Muscle layer of colon (tissue), 2 donors: ENCODE data around the gene RABGAP1L.

ENCODE experiments used
- H3K27ac ChIP-seq: one replicate; pipeline ENCODE4 v1.7.0; 2013; ENCODE audit warnings: low read depth, mild to moderate bottlenecking, low read length, moderate library complexity
- H3K27me3 ChIP-seq, 2 donors: one replicate each; pipeline ENCODE4 v1.7.0; 2013; ENCODE audit warnings: low read length in 2 of 2, mild to moderate bottlenecking in 2 of 2; ENCODE audit not compliant: insufficient read depth in 2 of 2, control insufficient read depth in 1 of 2
- H3K36me3 ChIP-seq: one replicate; pipeline ENCODE4 v1.7.0; 2013; ENCODE audit warnings: mild to moderate bottlenecking, low read length; ENCODE audit not compliant: insufficient read depth
- H3K4me1 ChIP-seq: one replicate; pipeline ENCODE4 v1.7.0; 2013; ENCODE audit warnings: mild to moderate bottlenecking, low read length; ENCODE audit not compliant: insufficient read depth
- H3K4me3 ChIP-seq, 2 donors: one replicate each; pipeline ENCODE4 v1.7.0; 2013; ENCODE audit warnings: low read length in 2 of 2, low read depth in 1 of 2, mild to moderate bottlenecking in 1 of 2, moderate library complexity in 1 of 2
- H3K9ac ChIP-seq: one replicate; pipeline ENCODE4 v1.7.0; 2013; ENCODE audit warnings: low read length
- H3K9me3 ChIP-seq: one replicate; pipeline ENCODE4 v1.7.0; 2013; ENCODE audit warnings: mild to moderate bottlenecking, low read length
- donor health status: abdominal sarcoma.
- donor health status: Adenocarcinoma of cecum.

Gene RABGAP1L

DNA sequence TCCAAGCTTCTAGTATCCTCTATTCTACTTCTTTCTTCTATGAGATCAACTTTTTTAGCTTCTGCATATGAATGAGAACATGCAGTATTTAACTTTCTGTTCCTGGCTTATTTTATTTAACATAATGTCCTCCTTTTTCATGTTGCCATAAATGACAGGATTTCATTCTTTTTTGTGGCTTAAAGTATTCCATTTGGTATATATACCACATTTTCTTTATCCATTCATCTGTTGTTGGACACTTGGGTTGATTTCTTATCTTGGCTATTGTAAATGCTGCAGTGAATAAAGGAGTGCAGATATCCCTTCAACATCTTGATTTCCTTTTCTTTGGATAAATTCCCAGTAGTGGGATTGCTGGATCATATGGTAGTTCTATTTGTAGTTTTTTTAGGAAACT, 498.1 kb downstream of the RABGAP1L start:
- Histone ChIP-seq H3K27me3 (no peaks in the 10 kb centered on the region), H3K4me1 (no peaks in the 10 kb centered on the region), H3K9me3 (no peaks in the 10 kb centered on the region), H3K4me3 (no peak overlapping the region), H3K36me3 (no peaks in the 10 kb centered on the region), H3K27ac (no peak overlapping the region), H3K9ac (no peak overlapping the region)

GRCh38 chr1:174657893-174658292, 498.6 kb downstream of the RABGAP1L start:
- Histone ChIP-seq H3K27ac (no peak overlapping the region), H3K9ac (no peak overlapping the region), H3K27me3 (no peaks in the 10 kb centered on the region), H3K4me1 (no peaks in the 10 kb centered on the region), H3K9me3 (no peaks in the 10 kb centered on the region), H3K36me3 (no peaks in the 10 kb centered on the region), H3K4me3 (no peak overlapping the region)

GRCh38 chr1:174659823-174660222, 500.5 kb downstream of the RABGAP1L start:
- H3K4me1 ChIP-seq, result no peaks in the 10 kb centered on the region
- no peak overlapping the region for H3K4me3 ChIP-seq
- no peak overlapping the region for H3K27ac ChIP-seq
- no peaks in the 10 kb centered on the region for H3K36me3 ChIP-seq
- H3K9me3 ChIP-seq, result no peaks in the 10 kb centered on the region
- H3K9ac ChIP-seq, result no peak overlapping the region
- H3K27me3 ChIP-seq, result no peaks in the 10 kb centered on the region

DNA sequence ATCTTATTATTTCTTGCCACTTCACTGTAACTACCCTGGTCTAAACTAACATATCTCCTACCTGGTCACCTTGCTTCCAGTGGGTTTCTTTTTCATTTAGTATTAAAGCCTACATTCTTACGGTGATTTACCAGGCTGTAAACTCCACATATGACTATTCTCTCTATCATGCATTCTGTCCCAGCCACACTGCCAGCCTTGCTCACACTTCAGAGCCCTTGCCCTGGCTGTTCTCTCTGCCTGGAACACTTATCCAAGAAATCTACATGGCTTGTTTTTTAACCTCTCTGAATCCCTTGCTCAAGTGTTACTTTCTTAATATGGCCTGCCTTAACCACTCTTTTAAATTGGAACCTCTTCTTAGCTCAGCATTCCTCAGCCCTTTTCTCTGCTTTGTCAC, 501.2 kb downstream of the RABGAP1L start:
- Histone ChIP-seq H3K9ac (no peak overlapping the region), H3K27ac (no peak overlapping the region), H3K27me3 (no peaks in the 10 kb centered on the region), H3K9me3 (no peaks in the 10 kb centered on the region), H3K36me3 (no peaks in the 10 kb centered on the region), H3K4me1 (no peaks in the 10 kb centered on the region), H3K4me3 (no peak overlapping the region)

- no peak overlapping the region for H3K27ac ChIP-seq
- H3K27me3 ChIP-seq, result no peaks in the 10 kb centered on the region
- no peak overlapping the region for H3K9ac ChIP-seq
- no peaks in the 10 kb centered on the region for H3K9me3 ChIP-seq
- no peak overlapping the region for H3K4me3 ChIP-seq
- H3K36me3 ChIP-seq, result no peaks in the 10 kb centered on the region
- H3K4me1 ChIP-seq, result no peaks in the 10 kb centered on the region
Observed at GRCh38 chr1:174663358-174663757, 504.0 kb downstream of the RABGAP1L start.

DNA sequence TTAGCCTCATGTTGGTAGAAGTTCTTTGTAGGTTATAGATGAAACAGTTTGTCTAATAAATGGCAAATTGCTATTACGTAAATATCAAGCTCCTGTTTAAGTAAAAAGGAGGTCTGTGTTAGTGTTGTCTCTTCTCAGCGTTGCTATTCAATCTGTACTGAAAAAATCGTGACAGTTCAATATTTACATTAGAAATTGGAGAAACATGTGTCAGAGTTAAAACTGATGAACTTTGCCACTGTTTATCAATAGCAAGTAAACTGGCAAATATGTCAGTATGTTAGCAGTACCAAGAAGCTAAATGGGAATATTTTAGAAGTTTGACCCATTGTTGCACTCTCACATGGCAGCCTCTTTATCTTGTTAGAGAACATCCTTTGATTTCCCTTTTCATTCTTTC, 506.9 kb downstream of the RABGAP1L start:
- Histone ChIP-seq H3K4me1 (no peaks in the 10 kb centered on the region), H3K9ac (no peak overlapping the region), H3K4me3 (no peak overlapping the region), H3K36me3 (no peaks in the 10 kb centered on the region), H3K27me3 (no peaks in the 10 kb centered on the region), H3K9me3 (no peaks in the 10 kb centered on the region), H3K27ac (no peak overlapping the region)

- no peak overlapping the region for H3K27ac ChIP-seq
- H3K4me3 ChIP-seq, result no peak overlapping the region
- H3K9me3 ChIP-seq, result no peaks in the 10 kb centered on the region
- no peaks in the 10 kb centered on the region for H3K4me1 ChIP-seq
- no peaks in the 10 kb centered on the region for H3K36me3 ChIP-seq
- H3K9ac ChIP-seq, result no peak overlapping the region
- H3K27me3 ChIP-seq, result no peaks in the 10 kb centered on the region
Observed at GRCh38 chr1:174671826-174672225, 512.5 kb downstream of the RABGAP1L start.

- Histone ChIP-seq H3K4me1 (no peaks in the 10 kb centered on the region), H3K9ac (no peak overlapping the region), H3K9me3 (no peaks in the 10 kb centered on the region), H3K36me3 (no peaks in the 10 kb centered on the region), H3K27ac (no peak overlapping the region), H3K27me3 (no peaks in the 10 kb centered on the region), H3K4me3 (no peak overlapping the region)
Observed at GRCh38 chr1:174676856-174677255, 517.5 kb downstream of the RABGAP1L start.

- Histone ChIP-seq H3K27ac (no peak overlapping the region), H3K36me3 (no peaks in the 10 kb centered on the region), H3K9me3 (no peaks in the 10 kb centered on the region), H3K4me3 (no peak overlapping the region), H3K27me3 (no peaks in the 10 kb centered on the region), H3K9ac (no peak overlapping the region), H3K4me1 (no peaks in the 10 kb centered on the region)
Observed at GRCh38 chr1:174678657-174679056, 519.3 kb downstream of the RABGAP1L start.

- Histone ChIP-seq H3K4me3 (no peak overlapping the region), H3K4me1 (no peaks in the 10 kb centered on the region), H3K9ac (no peak overlapping the region), H3K36me3 (peaks cover 3% of the 10 kb centered on the region), H3K27ac (no peak overlapping the region), H3K27me3 (no peaks in the 10 kb centered on the region), H3K9me3 (no peaks in the 10 kb centered on the region)
Observed at GRCh38 chr1:174680101-174680500, 520.8 kb downstream of the RABGAP1L start.

GRCh38 chr1:174682419-174683008, 523.2 kb downstream of the RABGAP1L start:
- Histone ChIP-seq H3K9ac (no peak overlapping the region), H3K27me3 (no peaks in the 10 kb centered on the region), H3K9me3 (no peaks in the 10 kb centered on the region), H3K4me3 (no peak overlapping the region), H3K4me1 (no peaks in the 10 kb centered on the region), H3K36me3 (peaks cover 3% of the 10 kb centered on the region), H3K27ac (no peak overlapping the region)

- Histone ChIP-seq H3K9me3 (no peaks in the 10 kb centered on the region), H3K27me3 (no peaks in the 10 kb centered on the region), H3K4me3 (no peak overlapping the region), H3K27ac (no peak overlapping the region), H3K36me3 (peaks cover 3% of the 10 kb centered on the region), H3K9ac (no peak overlapping the region), H3K4me1 (no peaks in the 10 kb centered on the region)
Observed at GRCh38 chr1:174686213-174686612, 526.9 kb downstream of the RABGAP1L start.
